ENCODE data around the gene CEP162.

DNA sequence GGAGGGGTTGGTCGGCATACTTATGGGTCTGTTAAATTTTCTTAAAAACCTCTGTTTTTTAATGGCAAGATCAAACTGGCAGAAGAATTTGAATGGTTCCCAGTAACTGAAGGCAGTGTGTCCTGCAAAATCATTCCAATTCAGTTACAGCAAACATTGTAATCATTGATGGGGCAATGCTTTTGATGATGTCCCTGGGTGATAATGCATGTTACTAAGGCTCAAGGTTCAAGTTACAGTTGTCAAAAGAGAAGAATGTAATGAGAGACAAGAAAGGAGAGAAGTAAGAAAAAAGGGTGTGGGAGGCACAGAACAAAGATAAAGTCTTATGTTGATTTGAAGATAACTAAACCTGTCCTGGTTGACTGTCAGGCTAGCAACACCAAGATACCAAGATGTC is 54.9 kb downstream of the CEP162 start:
- TF ChIP-seq, protein P1, sequence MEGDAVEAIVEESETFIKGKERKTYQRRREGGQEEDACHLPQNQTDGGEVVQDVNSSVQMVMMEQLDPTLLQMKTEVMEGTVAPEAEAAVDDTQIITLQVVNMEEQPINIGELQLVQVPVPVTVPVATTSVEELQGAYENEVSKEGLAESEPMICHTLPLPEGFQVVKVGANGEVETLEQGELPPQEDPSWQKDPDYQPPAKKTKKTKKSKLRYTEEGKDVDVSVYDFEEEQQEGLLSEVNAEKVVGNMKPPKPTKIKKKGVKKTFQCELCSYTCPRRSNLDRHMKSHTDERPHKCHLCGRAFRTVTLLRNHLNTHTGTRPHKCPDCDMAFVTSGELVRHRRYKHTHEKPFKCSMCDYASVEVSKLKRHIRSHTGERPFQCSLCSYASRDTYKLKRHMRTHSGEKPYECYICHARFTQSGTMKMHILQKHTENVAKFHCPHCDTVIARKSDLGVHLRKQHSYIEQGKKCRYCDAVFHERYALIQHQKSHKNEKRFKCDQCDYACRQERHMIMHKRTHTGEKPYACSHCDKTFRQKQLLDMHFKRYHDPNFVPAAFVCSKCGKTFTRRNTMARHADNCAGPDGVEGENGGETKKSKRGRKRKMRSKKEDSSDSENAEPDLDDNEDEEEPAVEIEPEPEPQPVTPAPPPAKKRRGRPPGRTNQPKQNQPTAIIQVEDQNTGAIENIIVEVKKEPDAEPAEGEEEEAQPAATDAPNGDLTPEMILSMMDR (conservative IDR thresholded peaks at IDR 0.05 in 1 of 2, IDR thresholded peaks at IDR 0.05 in 1 of 2; ENCODE audit: low read depth in 1 of 2, low read length in 2 of 2) = no peak
- TF ChIP-seq EZH2 (IDR thresholded peaks at IDR 0.05; ENCODE audit: low read length, missing control alignments) = no peak

Measured in fibroblast of lung (primary cell).